Renal cortex interstitium (tissue), 11 donors: ENCODE results near the gene SNX9. TPM values are rescaled to one million over a fixed set of nuclear protein-coding genes. Genes with fewer than 3 reads are reported as not detected.
"Not testable (repeated sequence)": the region's sequence is repeated elsewhere in the genome, so short reads cannot be mapped to it uniquely, and the experiment has no call there.

ENCODE experiments used
- DNase-seq, 11 donors: peaks; one replicate each; pipeline ENCODE4 v3.0.0-alpha.2; 2013; ENCODE audit warnings: low read depth in 9 of 11, low spot score in 4 of 11; ENCODE audit errors: extremely low read depth in 1 of 11
- polyA plus RNA-seq, 3 donors: library from polyadenylated mRNA; unstranded; fragments of 120-200 nt; gene quantifications; one replicate each; pipeline ENCODE4 v1.2.1, GENCODE V29; 2013; ENCODE audit not compliant: insufficient read length in 3 of 3

The SNX9 gene
- polyA plus RNA-seq, 3 donors: 40.3 to 41.9 (median 41.3) TPM

DNA sequence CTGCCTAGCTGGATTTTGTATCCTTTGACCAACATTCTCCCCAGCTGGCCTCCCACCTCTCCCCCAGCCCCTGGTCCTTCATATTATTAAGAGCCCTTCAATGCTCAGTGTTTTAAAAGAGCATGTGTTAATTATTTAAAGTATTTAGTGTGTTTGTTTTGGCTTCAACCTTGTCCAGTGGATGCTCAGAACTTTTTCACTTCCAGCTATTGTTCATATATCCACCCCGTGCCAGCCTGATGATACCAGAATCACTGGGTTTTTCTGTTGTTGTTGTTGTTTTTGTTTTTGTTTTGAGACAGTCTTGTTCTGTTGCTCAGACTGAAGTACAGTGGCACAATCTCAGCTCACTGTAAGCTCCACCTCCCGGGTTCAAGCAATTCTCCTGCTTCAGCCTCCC, 30.4 kb upstream of the SNX9 start:
- no peak for DNase-seq

DNA sequence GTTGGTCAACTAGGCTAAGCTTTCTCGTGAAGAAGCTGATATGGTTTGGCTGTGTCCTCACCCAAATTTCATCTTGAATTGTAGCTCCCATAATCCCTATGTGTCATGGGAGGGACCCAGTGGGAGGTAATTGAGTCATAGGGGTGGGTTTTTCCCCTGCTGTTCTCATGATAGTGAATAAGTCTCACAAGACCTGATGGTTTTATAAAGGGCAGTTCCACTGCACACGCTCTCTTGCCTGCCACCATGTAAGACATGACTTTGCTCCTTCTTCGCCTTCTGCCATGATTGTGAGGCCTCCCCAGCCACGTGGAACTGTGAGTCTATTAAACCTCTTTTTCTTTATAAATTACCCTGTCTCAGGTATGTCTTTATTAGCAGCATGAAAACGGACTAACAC, 29.0 kb upstream of the SNX9 start:
- not testable (repeated sequence) for DNase-seq

DNA sequence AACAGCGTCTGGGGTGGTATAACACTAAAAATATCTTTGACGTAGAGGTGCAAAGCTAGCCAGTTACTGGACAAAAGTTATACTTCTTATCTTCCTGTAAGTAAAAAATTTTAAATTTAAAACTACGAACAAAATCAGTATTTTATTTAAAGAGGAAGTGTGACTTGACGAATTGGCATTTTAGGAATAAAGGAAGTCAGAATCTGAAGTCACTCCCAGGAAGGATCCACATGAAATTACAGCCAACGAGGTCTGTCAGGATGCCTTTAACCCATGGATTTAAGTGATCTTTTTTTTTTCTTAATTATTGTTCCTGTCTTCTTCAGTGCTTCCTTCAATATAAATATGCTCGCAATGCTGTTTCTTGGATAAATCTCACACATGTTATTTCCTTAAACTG, 27.2 kb upstream of the SNX9 start:
- no peak for DNase-seq

DNA sequence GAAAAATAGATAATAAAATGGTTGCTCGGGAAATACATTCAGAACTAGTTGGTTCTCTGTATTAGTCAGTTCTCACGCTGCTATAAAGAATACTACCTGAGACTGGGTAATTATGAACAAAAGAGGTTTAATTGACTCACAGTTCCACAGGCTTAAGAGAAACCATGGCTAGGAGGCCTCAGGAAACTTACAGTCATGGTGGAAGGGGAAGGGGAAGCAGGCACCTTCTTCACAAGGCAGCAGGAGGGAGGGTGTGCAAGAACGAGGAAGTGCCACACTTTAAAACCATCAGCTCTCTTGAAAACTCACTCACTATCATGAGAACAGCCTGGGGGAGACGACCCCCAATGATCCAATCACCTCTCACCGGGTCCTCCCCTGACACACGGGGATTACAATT, 24.2 kb upstream of the SNX9 start:
- no peak for DNase-seq

DNA sequence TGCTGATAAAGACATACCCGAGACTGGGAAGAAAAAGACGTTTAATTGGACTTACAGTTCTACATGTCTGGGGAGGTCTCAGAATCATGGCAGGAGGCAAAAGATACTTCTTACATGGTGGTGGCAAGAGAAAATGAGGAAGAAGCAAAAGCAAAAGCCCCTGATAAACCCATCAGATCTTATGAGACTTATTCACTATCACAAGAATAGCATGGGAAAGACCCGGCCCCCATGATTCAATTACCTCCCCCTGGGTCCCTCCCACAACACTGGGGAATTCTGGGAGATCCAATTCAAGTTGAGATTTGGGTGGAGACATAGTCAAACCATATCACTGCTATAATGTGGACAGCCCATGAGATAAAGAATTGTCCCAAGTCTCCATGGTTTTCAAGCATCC, 23.5 kb upstream of the SNX9 start:
- DNase-seq: not testable (repeated sequence)

- no peak for DNase-seq
These were observed 22.4 kb upstream of the SNX9 start for GRCh38 chr6:157800420-157801237.

GRCh38 chr6:157804448-157805327, 18.4 kb upstream of the SNX9 start:
- DNase-seq: no peak

- DNase-seq: no peak
These were observed 16.8 kb upstream of the SNX9 start for GRCh38 chr6:157806131-157806855.

DNA sequence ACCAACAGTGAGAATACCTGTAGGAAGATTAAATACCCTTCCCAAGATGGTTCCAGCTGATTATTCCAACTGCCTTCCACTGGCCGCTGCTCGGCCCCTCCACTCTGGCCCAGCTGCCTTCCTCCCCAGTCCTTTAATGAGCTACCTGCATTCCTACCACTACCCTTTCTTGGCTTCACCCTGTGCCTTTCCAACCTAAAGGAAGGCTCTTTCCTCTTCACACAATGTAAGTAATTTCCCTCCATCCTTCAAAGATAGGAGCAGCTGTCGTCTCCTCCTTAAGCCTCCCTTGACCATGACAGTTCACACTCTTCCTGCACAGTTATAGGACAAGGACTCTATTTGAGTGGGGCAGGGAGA, 16.2 kb upstream of the SNX9 start:
- no peak for DNase-seq

DNA sequence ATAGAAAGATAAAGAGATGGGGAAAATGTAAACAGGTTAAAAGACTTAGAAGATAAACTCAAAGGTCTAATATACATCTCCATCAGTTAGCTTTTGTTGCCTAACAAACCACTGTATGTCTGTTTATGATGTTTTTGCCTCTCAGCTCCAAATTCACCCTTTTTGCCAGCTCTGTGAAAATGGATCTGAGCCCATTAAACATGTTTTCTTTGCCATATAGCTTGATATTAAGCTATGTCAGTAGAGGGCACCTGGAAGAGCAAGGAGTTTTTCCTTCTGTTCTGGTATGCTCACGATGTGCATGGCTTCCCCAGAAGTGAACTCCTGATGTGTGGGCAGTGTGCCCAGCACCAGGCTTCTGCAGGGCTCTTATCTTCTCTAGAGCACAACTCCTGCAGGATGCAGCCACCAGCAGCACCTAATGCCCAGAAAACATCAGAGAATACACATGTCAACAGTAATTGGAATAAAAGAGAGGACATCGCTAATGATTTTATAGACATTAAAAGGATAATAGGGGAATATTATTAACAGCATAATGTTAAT, 14.6 kb upstream of the SNX9 start:
- no peak for DNase-seq

DNA sequence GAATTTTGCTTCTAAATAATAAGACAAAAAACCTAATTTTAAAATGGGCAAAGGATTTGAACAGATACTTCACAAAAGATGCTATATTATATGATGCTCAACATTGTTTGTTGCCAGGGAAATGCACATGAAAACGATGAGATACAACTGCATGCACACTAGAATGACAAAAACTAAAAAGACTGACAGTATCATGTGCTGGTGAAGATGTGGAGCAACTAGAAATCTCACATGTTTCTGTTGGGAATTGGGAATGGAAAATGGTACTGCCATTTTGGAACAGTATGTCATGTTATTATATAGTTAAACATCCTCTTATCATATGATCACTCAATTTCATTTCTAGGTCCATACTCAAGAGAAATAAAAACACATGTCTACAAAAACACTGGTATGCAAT, 13.4 kb upstream of the SNX9 start:
- no peak for DNase-seq

DNA sequence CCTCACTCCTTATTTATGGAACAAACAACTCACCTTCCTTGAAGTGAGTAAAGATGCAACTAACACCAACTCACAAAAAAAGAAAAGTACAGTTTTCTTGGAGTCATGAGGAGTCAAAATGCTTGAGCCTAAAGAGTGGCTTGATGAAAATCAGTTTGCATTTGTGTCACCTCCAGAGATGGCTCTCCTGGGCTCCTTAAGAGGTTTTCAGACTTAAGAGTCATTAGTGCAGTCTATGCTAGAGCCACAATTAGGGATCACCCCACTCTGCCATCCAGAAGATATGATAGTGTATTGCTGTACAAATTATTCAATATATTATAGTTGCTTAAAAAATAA, 11.9 kb upstream of the SNX9 start:
- no peak for DNase-seq

DNA sequence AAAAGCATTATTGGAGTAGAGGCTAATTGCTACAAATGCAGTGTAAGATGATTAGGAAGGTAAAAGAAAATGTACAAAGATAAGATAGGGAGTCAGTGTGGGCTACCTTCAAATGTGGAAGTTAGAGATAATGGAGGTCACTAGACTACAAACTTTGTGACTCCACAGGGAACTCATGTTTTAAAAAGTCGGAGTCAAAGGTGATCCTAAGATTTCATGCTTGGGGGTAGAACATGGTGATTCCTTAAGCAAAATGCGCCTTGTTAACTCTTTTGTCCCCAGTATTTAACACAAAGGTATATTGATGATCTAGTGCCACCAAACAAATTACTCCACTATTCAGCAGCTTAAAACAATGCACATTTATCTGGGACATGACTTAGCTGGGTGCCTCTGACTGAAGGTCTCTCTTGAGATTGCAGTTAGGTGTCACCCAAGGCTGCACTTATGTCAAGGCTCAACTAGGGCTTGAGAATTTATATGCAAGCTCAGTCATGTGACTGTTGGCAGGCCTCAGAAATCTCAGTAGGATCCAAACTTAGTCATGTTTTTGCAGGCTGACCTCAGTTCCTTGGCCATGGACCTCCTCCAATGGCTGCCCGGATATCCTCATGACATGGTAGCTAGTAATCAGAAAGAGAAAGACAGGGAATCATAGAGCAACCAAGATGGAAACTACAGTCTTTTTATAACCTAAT, 11.4 kb upstream of the SNX9 start:
- no peak for DNase-seq

DNA sequence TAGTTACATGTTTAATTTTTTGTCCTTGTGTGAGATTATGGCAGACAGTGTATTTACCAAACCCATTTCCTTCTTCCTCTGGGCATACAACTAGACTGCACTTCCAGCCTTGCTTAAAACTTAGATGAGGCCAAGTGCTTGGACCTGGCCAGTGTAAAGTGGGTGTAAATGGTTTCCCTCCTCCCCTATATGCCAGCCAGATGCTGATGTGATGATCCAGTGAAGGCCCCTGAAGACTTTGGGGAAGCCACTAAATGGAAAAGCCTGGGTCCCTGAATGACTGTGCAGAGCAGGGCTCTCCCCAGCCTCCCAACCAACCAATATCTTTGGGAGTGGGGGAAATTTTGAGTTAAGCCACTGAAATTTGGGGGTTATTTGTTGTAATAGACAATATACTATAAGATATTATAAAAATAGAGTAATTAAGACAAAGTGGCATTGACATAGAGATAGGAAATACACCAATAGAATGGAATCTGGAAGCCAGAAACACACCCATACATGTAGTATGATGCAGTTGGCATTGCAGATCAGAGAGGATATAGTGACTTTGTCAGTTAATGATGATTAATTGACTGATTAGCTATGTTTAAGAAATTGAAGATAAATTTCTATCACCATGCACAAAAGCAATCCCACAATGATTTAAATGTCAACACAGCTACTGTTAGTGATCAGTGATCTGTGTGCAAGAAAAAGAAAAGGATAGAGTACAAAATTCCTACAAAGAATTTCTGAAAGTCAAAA, 10.4 kb upstream of the SNX9 start:
- no peak for DNase-seq

DNA sequence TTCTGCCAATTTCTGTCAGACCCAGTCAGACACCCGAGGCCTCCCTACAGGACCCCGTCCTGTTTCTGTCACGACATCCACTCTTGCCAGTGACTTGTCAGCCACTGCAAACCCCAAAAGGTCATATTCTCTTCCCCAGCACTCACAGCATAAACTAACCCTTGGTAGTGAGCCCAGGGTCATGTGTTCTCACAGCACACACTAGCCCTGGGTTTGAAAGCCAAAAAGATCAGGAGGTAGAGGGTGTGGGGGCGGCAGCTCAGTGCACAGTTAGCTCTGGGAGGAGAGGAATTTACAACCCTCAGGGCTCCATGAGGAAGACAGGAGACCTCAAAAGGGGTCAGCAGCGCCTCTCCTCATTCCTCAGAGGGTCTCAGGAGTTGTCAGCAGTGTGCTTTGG, 9.9 kb upstream of the SNX9 start:
- DNase-seq: no peak

GRCh38 chr6:157813750-157814455, 9.1 kb upstream of the SNX9 start:
- no peak for DNase-seq

- no peak for DNase-seq
These were observed 8.2 kb upstream of the SNX9 start for GRCh38 chr6:157814883-157815282.
